ENCODE data around the gene MED23.

The MED23 gene

DNA sequence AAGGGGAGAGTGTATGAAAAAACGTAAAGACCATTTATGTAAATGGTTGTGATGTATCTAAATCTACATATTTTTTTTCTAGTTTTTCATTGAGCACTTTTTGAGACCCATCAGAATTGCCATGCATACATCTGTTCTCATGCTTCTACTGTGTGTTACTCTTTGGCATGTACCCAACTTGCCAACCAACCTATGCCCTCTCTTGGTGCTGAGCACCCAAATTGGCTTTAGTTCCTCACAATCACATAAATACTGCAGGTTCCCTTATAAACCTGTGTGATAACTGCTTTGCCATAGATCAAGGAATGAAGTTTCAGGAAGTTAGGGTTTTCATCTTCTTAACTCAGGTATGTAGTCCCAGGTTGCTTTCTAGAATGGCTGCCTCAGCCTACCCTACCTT lies 16.9 kb upstream of the MED23 start:
- Mint-ChIP-seq H3K36me3 (ENCODE audit: low read depth) (no peaks in the 10 kb centered on the region), H3K4me3 (no peak overlapping the region), H3K4me1 (no peaks in the 10 kb centered on the region), H3K27me3 (ENCODE audit: low read depth) (no peaks in the 10 kb centered on the region), H3K27ac (no peak overlapping the region), H3K9me3 (no peaks in the 10 kb centered on the region)
- TF ChIP-seq, protein P1, sequence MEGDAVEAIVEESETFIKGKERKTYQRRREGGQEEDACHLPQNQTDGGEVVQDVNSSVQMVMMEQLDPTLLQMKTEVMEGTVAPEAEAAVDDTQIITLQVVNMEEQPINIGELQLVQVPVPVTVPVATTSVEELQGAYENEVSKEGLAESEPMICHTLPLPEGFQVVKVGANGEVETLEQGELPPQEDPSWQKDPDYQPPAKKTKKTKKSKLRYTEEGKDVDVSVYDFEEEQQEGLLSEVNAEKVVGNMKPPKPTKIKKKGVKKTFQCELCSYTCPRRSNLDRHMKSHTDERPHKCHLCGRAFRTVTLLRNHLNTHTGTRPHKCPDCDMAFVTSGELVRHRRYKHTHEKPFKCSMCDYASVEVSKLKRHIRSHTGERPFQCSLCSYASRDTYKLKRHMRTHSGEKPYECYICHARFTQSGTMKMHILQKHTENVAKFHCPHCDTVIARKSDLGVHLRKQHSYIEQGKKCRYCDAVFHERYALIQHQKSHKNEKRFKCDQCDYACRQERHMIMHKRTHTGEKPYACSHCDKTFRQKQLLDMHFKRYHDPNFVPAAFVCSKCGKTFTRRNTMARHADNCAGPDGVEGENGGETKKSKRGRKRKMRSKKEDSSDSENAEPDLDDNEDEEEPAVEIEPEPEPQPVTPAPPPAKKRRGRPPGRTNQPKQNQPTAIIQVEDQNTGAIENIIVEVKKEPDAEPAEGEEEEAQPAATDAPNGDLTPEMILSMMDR (IDR thresholded peaks at IDR 0.05; ENCODE audit: unreplicated experiment in 3 of 3), result no peak

DNA sequence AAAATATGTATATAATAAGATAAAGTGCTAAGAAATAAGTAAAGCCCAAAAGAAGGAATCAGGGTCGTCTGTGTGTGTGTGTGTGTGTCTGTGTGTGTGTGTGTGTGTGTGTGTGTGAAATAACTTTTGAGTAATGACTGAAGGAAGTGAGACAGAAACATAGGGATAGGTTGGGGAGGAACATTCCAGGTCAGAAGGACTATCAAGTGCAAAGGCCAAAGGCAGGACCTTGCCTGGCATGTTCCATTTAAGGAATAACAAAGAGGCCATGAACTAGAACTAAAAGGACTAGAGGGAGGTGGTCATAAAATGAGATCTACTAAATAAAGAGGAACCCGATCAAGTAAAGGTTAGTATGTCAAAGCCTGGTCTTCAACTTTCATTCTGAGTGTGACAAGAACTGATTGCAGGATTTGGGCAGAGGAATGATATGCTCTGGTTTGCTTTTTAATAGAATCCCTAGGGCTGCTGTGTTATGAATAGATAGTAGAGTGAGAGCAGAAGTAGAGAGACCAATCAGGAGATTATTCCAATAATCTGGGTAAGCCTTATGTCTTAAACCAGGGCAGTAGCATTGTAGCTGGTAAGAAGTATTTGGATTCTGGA lies 15.9 kb upstream of the MED23 start:
- H3K27me3 Mint-ChIP-seq (ENCODE audit: low read depth), result no peaks in the 10 kb centered on the region

DNA sequence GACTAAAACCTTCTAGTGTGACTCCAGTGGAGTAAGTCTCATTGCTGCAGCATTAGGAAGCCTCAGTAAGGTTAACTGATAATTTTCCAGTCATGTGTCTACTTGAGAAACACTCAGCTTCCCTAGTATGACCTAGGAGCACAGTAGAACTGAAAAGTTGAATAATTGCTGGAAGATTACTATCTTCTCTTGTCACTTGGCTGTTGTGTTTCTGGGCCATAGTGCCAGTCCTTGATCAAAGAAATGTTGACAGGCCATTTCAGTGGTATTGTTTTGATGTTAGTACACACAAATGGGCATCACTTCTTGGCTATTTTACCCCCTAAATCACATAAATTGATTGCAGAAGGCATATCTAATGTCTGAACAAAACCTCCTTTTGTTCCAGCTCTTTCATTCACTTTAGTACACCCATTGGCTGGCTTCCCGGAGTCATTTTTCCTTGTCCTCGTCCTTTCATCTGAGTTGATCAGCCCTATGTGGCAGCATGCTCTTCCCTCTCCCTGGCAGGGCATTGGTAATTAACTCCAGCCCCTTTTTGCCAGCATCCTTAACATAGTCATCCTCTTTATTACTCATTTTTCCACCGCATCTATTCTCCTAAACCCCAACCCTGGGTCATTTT lies 15.1 kb upstream of the MED23 start:
- H3K9me3 Mint-ChIP-seq, result no peaks in the 10 kb centered on the region
- TF ChIP-seq, protein P1 (IDR thresholded peaks at IDR 0.05; ENCODE audit: unreplicated experiment in 3 of 3), result no peak
- no peaks in the 10 kb centered on the region for H3K36me3 Mint-ChIP-seq (ENCODE audit: low read depth)
- H3K27me3 Mint-ChIP-seq (ENCODE audit: low read depth), result no peaks in the 10 kb centered on the region
- H3K4me3 Mint-ChIP-seq, result no peak overlapping the region
- no peak overlapping the region for H3K27ac Mint-ChIP-seq
- H3K4me1 Mint-ChIP-seq, result no peaks in the 10 kb centered on the region

More for the DNA sequence above, 15.9 kb upstream of the MED23 start:
- TF ChIP-seq, protein P1 (IDR thresholded peaks at IDR 0.05; ENCODE audit: unreplicated experiment in 3 of 3), result no peak
- Mint-ChIP-seq H3K4me1 (no peaks in the 10 kb centered on the region), H3K27ac (no peak overlapping the region), H3K9me3 (no peaks in the 10 kb centered on the region), H3K36me3 (ENCODE audit: low read depth) (no peaks in the 10 kb centered on the region), H3K4me3 (no peak overlapping the region)

DNA sequence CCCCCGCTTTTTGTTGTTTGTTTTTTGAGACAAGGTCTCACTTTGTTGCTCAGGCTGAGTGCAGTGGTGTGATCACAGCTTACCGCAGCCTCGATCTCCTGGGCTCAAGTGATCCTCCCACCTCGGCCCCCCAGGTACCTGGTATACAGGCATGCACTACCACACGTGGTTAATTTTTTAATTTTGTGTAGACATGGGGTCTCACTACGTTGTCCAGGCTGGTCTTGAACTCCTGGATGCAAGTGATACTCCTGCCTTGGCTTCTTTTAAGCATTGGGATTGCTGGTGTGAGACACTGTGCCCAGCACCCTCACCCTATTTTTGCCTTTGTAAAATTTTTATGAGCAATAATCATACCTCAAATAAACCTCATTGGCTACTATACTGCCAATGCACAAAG lies 14.5 kb upstream of the MED23 start:
- H3K27me3 Mint-ChIP-seq (ENCODE audit: low read depth), result no peaks in the 10 kb centered on the region
- no peaks in the 10 kb centered on the region for H3K4me1 Mint-ChIP-seq
- TF ChIP-seq, protein P1 (IDR thresholded peaks at IDR 0.05; ENCODE audit: unreplicated experiment in 3 of 3), result no peak

DNA sequence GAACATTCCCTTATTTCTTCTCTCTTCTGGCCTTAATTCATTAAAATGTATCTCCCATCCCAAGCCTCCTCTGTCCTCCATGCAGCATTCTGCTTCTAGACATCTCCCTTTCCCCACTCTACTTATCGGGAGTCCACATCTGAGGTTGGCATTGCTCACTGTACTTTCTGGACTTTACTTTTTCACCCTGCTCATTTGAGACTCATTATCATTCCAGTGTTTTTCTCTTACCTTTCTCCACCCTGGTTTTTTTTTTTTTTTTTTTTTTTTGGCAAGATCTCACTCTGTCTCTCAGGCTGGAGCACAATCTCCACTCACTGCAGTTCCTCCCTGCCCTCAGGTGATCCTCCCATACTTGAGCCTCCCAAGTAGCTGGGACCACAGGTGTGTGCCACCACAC lies 13.5 kb upstream of the MED23 start:
- Mint-ChIP-seq H3K9me3 (no peaks in the 10 kb centered on the region), H3K4me3 (peak overlapping the region in 1 of 3 experiments; percentile 22), H3K27me3 (ENCODE audit: low read depth) (no peaks in the 10 kb centered on the region), H3K27ac (no peak overlapping the region), H3K36me3 (ENCODE audit: low read depth) (no peaks in the 10 kb centered on the region), H3K4me1 (no peaks in the 10 kb centered on the region)
- TF ChIP-seq, protein P1 (IDR thresholded peaks at IDR 0.05; ENCODE audit: unreplicated experiment in 3 of 3), result no peak

More for the DNA sequence above, 14.5 kb upstream of the MED23 start:
- no peak overlapping the region for H3K4me3 Mint-ChIP-seq
- H3K9me3 Mint-ChIP-seq, result no peaks in the 10 kb centered on the region
- H3K27ac Mint-ChIP-seq, result no peak overlapping the region
- no peaks in the 10 kb centered on the region for H3K36me3 Mint-ChIP-seq (ENCODE audit: low read depth)

DNA sequence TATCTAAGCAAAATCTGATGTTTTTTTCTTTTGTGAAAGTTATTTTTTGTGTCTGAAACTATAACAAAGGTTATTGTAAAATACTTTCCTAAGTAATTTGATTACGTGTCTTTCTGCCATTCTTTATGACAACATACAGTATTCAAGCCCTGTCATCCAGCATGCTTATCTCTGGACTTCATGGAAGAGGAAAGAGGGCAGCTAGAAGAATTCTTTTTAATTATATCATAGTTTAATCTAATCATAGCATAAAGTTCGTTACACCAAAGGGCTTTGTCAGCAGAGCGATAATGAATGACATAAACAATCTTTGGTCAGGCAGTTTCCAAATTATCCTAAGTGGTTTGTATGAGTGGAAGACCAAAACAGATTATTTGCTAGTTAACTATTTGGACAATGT lies 12.5 kb upstream of the MED23 start:
- H3K27ac Mint-ChIP-seq, result no peak overlapping the region
- TF ChIP-seq, protein P1 (IDR thresholded peaks at IDR 0.05; ENCODE audit: unreplicated experiment in 3 of 3), result no peak
- no peaks in the 10 kb centered on the region for H3K9me3 Mint-ChIP-seq
- H3K27me3 Mint-ChIP-seq (ENCODE audit: low read depth), result no peaks in the 10 kb centered on the region
- no peaks in the 10 kb centered on the region for H3K4me1 Mint-ChIP-seq
- no peak overlapping the region for H3K4me3 Mint-ChIP-seq
- H3K36me3 Mint-ChIP-seq (ENCODE audit: low read depth), result no peaks in the 10 kb centered on the region

All from nephron (organoid).